HG03460 (cell line): ENCODE results near the gene PDGFD.

Experiments used
- ATAC-seq: cut with Tn5 transposase; IDR thresholded peaks from one replicate; pipeline ENCODE4 v1.9.1; 2021; ENCODE audit not compliant: unreplicated experiment

Gene PDGFD

DNA sequence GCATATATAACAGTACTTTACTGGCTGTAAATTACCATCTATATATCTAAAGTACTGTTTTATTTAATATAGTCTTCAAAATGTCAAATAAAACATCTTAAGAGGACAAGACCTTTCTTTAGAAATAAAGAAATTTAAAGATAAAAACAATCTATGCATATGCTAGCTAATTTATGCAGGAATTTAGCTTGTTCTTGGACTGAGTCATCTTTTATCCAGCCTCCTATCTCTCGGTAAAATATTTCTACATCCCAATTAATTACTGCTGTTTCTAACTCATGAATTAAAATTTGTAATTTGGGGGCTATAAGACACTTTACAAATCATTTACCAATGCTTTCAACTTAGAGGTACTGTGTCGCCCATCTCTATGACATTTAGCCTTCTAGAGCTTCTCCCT lies 200.3 kb downstream of the PDGFD start:
- ATAC-seq = no peak

DNA sequence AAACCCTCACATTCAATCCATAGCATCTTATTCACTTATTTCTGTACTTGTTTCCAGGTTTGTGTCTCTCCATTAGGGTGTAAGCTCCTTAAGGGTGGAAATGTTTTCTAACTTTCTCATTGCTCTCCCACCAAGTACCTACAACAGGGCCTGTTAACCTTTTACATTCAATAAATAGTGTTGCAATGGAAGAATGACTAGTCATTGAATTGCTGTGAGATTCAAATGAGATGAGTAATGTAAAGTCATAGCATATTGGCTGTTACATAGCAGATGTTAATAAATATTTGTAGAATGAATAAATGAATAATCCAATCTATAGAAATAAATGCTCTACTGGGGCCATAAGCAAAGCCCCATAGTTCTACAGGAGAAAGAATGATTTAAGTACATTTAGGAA lies 202.9 kb downstream of the PDGFD start:
- ATAC-seq = no peak

DNA sequence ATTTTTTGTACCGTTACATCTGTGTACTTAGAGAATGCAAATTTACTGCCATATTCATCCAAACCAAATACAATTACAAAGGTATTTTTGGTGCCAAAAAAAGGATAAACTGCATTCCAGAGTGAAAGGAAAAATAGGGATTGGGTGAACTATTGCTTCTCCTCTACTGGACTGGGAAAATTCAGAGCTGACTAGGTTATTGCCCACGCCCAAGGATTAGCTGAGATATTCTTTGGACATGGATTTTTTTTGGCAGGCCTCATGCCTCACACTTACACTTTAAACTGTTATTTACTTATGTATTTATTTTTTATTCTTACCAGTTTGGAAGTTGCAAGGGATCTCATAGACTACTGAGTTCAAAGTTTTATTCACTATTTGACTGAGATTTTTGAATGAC lies 203.8 kb downstream of the PDGFD start:
- ATAC-seq = no peak

DNA sequence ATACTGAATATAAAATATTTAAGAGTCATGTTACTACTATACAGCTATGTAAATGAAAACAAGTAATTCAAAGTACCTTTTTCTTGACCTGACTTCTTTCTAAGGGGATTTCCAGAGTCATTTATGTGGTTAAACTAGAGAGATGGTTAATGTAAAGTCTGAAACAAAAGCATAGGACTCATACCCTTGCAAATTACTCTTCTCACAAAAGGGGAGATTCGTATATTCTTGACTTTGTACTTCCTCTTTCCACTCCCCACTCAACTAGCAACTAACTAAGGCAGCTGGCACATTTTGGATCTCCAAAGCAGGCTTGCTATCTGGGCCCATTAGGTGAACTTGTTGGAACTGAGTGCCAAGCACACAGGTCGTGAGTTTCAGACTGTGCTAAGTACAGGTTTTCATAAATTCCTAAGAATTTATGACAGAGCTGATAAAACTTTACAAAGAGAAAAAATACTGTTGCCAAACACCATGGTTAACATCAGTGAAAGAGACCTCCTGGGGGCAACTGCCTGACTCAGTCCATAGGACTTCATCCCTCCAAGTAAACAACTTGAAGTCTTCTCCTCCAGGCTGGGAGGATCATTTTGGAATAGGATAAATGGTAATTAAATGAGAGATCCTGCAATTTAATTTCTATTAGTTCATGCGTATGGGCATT lies 204.5 kb downstream of the PDGFD start:
- peak; percentile 98 for ATAC-seq

DNA sequence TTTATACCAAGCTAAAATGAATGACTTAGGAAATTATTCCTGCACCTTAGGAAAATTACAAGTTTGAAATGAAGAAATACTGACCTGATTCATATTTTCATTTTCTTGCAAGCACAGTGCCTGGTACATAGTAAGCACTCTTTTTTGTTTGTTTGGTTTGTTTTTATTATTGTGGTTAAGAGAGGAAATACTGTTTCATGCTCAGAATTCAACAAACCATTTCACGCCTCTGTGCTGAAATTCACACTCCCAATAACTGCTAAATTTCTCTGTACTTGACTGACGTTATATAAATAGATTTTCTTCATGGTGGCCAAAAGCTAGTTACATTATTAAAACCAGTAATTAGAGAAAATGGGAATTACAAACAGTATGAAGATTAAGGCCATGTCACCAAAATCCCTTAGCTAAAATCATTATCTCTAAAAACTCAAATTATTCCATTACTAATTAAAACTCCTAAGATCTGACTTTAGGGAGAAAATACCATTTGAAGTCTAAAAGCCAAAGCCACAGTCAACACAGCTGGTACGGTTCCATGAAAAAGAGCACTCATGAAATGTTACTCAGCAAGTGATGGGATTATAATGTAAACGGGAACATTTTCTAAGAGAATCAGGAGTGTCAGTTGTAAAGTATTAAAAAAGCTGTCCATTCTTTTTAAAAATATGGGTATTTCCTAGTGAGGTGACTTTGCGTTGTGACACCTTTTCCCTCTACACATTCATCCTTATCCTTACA lies 205.3 kb downstream of the PDGFD start:
- no peak for ATAC-seq

DNA sequence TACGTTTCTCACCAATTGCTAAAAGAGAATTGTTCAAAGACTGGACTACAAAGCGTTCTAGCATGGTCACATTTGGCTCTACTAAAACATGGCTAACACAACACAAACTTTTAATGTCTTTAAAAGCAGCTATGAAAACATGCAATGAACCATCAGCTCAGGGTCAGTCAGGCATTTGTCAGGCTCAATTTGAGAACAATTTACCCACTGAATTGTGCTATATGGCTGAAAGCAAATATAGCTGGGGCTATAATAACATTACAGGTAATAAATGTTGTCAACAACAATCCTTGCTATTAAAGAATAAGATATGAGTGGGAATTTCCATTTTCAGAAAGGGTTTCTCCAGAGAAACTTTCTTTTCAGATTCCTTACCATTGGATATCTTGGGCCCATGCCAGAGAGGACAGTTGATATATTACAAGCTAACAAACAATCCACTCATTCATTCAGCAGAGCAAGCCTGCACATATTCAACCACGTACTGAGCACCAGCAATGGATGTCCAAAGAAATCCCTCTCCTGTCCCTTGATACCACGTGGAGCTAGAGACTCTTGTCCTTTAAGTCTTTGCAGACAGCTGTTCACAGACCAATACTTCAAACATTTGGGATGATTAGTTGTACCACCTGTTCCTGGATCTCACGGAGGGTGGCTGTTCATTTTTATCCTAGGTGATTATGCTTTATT lies 210.0 kb downstream of the PDGFD start:
- no peak for ATAC-seq

DNA sequence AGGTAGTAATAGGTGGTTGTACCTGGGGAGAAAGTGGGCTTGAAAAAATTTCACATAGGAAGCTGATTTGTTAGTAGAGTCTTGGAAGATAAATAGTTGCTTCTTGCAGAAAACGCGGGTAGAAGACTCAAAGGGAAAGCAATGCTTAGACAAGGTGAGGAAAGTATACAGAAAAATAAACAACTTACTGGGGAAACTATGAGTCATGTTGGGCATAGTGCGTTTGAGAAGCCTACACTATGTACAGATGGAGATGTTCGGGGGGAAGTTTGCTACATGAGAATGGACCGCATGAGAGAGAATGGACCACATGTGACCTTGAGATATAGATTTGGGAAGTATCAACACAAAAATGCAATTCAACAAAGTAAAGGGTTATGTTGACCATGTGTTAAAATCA lies 214.2 kb downstream of the PDGFD start:
- ATAC-seq = no peak

DNA sequence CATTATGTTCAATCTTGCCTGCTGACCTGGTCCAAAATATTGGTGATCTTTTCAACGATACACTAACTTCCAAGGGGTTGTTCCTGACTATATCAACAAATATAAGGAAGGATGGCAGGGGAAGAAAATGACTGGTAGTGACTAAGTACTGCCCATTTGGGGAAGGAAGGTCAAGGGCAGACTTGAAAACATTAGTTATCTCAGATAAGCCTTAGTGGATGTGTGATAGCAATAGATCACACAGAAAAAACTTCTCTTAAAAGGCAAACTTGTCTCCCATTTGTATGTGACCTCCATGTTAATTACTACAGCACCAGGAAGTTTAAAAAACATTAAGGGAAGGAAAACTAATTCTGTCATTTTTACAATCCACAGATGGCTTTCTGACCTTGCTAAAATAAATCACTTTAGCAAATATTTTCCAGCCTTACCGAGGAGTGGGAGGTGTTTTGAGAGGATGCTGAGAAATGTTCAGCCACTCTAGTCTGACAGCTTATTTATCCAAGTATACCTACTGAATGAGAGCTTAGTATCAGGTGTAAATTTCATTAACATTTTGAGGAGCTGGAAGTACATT lies 215.7 kb downstream of the PDGFD start:
- no peak for ATAC-seq

DNA sequence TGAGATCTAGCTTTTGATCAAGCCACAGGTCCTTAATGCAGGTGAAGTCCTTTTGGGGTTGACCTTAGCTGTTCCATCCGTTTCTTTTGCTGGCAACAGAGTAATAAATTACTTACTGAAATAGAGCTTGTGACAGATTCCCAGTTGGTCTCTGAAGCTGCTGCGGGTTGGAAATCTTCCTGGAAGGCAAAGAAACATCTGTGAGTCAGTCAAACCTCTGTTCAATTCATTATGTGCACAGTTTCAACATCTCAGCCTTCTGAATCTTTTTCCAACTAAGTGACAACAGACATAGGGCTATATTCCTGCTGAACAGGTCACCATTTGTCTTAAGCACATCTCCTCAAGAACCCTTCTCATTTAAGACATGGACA lies 216.4 kb downstream of the PDGFD start:
- no peak for ATAC-seq

DNA sequence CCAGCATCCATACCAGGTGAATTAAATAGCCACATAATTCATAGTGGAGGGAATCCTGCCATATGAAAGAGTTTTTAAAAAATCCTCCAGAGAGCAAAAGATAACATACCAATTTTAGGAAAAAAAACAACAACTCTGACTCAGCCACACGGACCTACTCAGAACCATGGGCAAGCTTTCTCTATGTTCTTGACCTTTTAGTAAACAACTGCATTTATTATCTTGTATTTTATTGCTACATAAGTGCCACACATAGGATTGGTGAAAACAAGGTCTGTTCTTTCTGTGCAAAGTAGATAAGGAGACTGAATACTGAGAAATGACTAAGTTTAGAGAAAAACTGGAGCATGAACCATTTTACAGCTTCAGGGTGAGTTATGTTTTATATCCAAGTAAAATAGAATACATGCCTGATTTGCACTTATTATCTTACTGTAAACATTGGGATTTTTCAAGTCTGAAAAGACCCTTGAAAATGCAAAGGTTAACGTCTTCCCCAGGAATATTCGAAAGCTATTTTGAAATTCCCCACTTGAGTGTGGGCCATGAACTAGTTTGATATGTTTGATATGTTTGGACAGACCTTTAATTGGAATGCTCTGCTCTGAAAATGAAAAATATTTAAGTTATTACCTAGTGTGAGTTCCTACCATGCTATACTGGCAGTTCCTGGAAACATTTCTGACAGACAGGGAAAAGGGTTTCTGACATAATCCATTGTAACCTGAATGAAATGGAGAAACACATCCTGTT lies 217.0 kb downstream of the PDGFD start:
- ATAC-seq = no peak

DNA sequence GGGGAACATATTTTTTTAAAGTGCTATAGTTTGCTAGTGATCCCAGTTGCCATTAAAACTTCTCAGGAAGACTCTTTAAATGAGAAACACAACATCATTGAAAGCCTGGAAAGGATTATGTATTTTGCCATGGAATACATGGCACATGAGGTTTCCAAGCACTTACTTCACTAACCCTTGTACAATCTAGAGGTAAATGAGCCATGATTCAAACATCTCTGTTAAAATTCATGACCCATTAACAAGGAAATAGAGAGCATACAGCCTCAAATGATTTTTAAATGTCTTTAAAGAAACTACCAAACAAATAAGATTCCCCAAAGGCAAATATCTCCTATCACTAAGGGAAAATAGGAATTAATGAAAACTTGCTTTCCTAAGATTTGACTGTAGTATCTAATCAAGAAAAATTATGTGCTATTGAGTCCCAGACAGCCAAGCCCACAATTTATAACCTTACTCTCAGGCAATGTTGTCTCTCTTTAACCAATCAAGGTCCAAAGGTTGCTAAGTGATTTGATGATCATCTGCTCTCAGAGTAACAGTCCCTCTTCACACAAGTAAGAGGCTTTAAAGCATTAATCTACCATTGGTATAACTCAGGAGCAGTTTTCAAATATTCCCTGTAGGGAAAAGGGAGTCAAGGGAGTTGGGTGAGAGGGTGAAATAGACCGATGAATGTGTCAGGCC lies 219.6 kb downstream of the PDGFD start:
- ATAC-seq = no peak

DNA sequence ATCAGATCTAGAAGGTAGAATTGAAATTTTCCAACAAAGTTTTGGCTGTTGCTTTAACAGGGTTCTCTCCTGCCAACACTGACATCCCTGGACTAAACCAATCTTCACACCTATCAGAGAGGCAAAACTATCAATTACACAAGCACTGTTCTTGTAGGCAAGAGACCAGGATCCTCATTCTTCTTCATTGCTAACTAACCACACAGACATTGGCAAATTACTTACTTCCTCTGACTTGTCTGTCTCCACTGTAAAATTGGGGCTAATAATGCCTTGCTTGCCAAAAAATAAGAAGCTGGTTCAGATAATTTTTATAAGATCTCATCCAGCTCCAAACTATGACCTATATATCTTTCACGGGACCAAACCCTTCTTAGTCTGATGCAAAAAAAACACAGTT lies 221.3 kb downstream of the PDGFD start:
- ATAC-seq = no peak

DNA sequence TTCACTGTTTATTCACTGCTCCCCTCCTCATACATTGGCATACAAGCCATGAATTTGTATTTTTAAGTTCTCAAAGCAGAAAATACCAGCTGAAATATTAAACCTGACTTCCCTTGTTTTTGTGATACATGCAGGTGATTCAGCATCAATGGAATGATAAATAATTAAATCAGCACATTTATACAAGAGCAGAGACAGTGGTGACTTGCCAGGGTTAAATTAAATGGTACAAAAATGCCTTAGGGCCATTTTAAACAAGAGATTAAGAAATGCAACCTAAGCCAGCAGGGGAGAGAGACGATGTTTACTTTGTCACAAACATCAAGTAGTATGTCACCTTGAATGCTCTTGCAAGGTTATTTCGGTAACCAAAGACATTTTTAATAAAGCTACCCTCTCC lies 223.4 kb downstream of the PDGFD start:
- ATAC-seq = no peak

DNA sequence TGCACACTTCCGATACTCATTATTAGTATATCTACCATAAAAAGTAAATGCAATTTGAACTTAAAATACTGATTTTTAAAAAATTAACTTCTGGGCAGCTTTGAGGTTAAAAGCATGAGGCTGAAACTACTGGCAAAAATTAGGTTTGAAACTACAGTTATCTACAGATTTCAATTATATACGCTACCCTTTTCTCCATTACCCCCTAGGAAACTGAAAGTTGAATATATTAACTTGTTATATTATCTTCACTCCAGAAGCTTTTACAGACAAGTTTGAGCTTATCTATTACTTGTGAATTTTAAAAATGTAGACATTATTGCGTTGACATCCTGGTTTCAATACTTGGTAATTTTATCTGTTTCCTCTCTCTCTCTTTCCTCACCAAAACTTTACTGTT lies 224.3 kb downstream of the PDGFD start:
- no peak for ATAC-seq

DNA sequence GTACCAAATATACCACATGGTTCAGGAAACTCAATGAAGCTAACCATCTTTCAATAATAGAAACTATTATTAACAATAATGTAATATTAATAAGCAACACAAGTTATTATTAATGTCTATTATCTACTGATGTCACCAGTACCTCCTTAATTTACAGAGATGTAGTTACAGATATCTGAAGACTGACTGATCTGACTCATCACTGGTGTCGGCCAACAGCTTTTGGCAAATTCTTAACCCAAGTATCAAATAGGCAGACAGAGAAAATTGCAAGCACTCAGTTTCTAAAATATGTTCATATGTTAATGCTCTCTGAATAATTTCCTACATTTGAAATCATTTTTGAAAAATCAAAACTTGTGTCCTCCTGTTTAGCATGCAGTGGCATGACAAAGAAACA lies 227.9 kb downstream of the PDGFD start:
- ATAC-seq = no peak

DNA sequence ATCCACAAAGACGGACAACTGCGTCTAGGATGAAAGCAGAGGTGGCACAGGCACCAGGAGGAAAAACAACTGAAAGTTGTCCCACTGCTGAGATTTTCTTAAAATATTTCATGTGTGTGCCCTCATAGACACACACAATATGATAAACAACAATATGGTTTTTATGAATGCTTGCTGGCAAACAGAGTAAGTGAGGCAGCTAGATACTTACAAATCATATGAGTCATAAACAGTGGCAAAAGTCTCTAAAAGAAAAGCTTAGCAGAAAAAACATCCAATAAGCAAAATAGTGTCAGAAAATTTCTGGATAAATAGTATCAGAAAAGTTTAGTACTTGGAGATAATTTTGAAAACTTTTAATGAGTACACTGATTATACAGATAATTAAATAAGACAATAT lies 228.7 kb downstream of the PDGFD start:
- no peak for ATAC-seq

DNA sequence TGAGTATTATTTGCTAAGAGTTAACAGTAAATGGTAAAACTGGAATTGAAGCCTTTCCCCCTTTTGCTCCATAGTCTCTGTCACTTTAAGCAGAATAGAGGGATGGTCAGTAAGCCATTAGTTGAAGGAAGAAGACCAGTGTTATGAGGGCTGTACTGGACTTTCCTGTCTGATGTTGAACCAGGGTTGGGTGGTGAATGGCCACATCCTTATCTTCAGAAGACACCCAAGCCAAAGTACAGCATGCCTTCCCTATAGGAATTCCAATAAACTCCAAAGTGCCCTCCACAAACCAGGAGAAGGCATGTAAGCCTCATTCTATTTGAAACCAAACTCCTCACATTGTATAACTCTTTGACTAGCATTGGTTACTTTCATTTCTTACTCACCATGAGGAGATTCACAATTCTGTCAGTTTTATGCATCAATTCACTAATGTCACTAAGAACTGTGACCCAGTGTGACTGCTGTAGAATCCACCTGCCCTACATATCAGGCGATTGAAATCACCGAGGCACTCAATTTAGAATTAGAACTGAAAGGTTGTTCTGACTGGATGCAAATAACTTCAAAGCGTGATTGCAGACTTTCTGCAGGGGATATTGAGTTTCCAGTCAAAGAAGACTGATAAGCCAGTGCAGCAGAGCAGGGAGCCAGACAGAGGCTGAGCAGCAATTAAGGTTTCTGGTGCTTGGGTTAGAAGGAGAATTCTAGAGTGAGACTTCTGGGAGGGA lies 234.6 kb downstream of the PDGFD start:
- peak; percentile 91 for ATAC-seq

DNA sequence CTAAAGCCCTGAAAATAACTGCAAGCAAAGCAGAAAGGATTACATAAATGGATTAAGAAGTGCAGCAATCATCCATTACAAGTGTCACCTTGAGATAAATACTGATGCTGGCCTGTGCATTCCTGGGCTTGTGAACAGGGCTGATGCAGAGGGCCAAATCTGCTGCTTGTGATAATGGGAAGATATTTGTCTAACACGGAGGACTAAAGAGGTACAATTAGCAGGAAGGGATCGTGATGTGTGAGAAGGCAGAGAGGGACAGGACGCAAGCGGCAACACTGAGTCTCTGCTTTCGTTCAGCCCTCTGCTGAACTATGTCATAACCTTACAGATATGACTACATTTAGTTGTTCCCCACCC lies 235.2 kb downstream of the PDGFD start:
- ATAC-seq = peak; percentile 8

DNA sequence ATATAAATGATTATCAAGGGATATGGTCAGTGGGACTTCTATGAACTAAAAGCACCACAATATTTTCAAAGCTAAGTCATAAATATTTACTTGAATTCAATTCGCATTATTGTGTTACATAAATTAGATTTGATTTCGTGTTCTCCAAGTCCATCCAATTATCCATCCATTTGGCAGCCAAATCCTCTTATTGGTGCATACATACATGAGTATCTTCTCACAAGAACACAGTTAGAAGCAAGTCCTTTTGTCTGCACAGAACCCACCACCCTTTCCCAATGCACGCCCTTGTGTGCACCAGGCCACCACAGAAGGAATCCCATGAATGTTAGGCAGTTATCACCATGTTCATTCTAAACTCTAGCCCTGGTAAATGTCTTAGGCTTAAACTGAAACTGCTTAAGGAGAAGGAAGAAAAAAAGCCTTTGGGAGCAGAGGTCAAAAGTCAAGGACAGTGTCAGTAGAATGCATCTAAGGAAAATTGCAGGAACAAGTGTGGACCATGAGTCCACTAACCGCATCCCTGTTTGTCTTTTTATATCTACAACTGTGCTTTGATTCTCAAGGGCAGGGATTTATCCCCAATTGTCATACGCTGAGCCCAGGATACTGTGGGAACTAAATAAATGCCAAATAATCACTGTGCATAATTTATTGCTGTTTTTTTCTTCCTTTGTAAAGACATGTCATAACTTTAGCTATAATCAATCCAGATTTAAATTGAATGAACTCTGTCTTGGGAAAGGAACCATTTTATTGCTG lies 235.7 kb downstream of the PDGFD start:
- ATAC-seq = no peak
